Nephron progenitor cell (in vitro differentiated cells): ENCODE results near the gene KCTD8.

Source experiments
- DNase-seq: peaks from one replicate; pipeline ENCODE4 v3.0.0; 2021
- H3K27ac Mint-ChIP-seq: 2 replicates; pipeline ENCODE4 v1.8.0; 2021; ENCODE audit warnings: mild to moderate bottlenecking, moderate library complexity, mixed read lengths
- H3K27me3 Mint-ChIP-seq: 2 replicates; pipeline ENCODE4 v1.8.0; 2021; ENCODE audit warnings: mild to moderate bottlenecking, low read depth, mixed read lengths; ENCODE audit not compliant: poor library complexity
- H3K36me3 Mint-ChIP-seq: 2 replicates; pipeline ENCODE4 v1.8.0; 2021; ENCODE audit warnings: low read depth, mixed read lengths
- H3K4me1 Mint-ChIP-seq: 2 replicates; pipeline ENCODE4 v1.8.0; 2021; ENCODE audit warnings: mixed read lengths
- H3K4me3 Mint-ChIP-seq: 2 replicates; pipeline ENCODE4 v1.8.0; 2021; ENCODE audit warnings: mild to moderate bottlenecking, moderate library complexity, mixed read lengths
- H3K9me3 Mint-ChIP-seq: 2 replicates; pipeline ENCODE4 v1.8.0; 2021; ENCODE audit warnings: mild to moderate bottlenecking, moderate library complexity, mixed read lengths
- CTCF ChIP-seq: fragments of 200-600 bp; sonication (generic); IDR thresholded peaks from 2 replicates; pipeline ENCODE4 v1.5.0; 2021; ENCODE audit warnings: antibody characterized with exemption

Gene KCTD8

DNA sequence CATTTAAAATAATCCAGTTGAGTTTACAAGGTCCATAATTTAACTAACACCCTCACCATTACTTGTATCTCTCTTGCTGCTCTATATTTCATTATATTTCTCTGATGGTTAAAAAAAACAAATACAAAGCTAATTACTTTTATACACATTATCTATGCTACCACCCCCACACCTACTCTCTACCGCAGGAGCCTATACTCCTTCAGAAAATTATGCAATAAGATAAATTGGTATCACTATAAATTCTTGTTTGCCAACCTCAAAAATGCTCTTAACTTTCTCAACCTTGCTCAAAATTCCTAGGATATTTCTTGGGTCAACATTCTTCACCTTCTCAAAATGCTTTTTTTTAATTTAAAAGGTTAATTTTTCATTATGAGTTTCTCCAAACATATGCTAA is 282.7 kb downstream of the KCTD8 start:
- Mint-ChIP-seq H3K4me1 (no peaks in the 10 kb centered on the region), H3K36me3 (no peaks in the 10 kb centered on the region), H3K27ac (no peak overlapping the region), H3K27me3 (no peaks in the 10 kb centered on the region), H3K9me3 (peaks cover 6% of the 10 kb centered on the region), H3K4me3 (no peak overlapping the region)
- no peak for TF ChIP-seq CTCF
- no peak for DNase-seq

DNA sequence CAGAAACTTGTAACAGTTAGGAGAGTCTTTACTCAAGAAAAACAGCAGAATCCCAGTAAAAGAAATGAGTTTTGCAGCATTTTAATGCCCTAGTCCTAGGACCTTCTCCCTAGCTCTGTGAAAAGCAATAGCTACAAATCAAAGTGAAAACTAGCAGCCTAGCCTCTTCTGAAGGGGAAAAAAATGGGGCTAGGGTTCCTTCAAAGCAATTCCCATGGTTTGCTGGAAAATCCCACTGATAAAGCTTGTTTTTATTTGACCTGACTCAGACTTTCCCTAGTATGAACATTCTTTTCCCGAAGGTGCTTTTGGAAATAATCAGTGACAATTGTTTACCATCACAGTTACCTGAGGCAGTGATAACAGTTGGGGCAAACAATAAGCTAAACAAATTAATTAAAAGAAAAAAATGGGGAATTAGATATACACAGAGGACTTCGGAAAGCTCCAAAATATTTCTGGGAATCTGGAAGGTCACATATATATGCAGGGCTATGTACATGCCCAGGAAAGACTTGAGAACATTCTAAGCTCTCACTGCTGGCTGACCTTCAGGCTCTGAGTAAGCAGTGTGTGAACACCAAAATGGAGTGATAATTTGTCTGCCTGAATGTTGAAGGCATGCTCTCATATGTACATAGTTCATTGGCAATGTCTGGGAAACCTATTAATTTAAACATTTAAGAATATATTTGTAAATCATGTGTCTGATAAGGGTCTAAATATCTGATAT is 285.9 kb downstream of the KCTD8 start:
- Mint-ChIP-seq H3K4me3 (no peak overlapping the region), H3K4me1 (no peaks in the 10 kb centered on the region), H3K27me3 (no peaks in the 10 kb centered on the region), H3K9me3 (peaks cover 6% of the 10 kb centered on the region), H3K27ac (no peak overlapping the region), H3K36me3 (no peaks in the 10 kb centered on the region)
- no peak for DNase-seq
- no peak for TF ChIP-seq CTCF

DNA sequence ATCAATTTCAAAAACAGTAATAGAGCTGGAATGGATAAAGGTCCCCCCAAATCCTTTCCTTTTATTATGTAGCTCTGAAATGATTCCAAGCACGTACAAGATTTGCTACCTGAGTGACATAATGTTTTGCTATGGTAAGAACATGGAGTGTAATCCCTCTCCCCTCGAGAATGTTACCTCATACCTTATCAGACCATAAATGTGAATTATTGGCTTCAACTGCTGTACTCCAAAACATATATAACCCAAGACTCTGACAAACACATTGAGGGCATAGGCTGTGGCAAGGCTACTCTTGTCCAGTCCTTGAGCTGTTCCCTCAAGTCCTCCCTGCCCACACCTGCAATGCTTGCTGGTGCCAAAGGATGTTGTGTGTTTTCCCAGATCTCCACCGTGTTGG is 286.9 kb downstream of the KCTD8 start:
- H3K4me3 Mint-ChIP-seq, result no peak overlapping the region
- DNase-seq, result no peak
- H3K4me1 Mint-ChIP-seq, result no peaks in the 10 kb centered on the region
- peaks cover 2% of the 10 kb centered on the region for H3K9me3 Mint-ChIP-seq
- H3K27ac Mint-ChIP-seq, result no peak overlapping the region
- H3K27me3 Mint-ChIP-seq, result no peaks in the 10 kb centered on the region
- no peaks in the 10 kb centered on the region for H3K36me3 Mint-ChIP-seq
- no peak for TF ChIP-seq CTCF

DNA sequence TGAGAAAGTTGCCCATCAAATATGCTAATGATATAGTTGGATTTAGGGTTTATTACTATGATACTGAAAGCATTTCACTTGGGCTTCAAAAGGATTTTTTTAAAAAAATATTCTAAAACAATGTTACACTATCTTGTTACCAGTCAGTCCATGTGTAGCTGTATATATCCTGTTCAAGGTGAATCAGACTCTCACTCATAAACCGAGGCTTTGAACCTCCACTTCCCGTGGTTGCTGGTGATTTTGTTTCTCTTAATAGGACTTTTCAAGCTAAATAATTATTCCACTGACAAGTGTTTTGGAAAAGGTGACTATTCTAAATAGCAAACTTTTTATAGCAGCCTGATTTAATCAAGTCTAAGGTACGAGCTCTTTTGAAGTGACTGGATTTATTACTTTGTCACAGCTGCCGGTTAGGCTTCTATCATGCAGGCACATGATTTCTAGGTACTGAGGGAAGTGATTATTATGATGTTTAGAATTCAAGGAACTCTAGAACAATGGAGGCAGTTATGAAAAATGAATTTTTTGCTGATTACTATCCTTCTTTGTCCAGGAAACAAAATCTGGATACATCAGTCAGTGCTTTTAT is 287.7 kb downstream of the KCTD8 start:
- no peak overlapping the region for H3K4me3 Mint-ChIP-seq
- no peaks in the 10 kb centered on the region for H3K27me3 Mint-ChIP-seq
- no peaks in the 10 kb centered on the region for H3K4me1 Mint-ChIP-seq
- H3K36me3 Mint-ChIP-seq, result no peaks in the 10 kb centered on the region
- H3K27ac Mint-ChIP-seq, result no peak overlapping the region
- TF ChIP-seq CTCF, result no peak
- DNase-seq, result no peak
- no peaks in the 10 kb centered on the region for H3K9me3 Mint-ChIP-seq

DNA sequence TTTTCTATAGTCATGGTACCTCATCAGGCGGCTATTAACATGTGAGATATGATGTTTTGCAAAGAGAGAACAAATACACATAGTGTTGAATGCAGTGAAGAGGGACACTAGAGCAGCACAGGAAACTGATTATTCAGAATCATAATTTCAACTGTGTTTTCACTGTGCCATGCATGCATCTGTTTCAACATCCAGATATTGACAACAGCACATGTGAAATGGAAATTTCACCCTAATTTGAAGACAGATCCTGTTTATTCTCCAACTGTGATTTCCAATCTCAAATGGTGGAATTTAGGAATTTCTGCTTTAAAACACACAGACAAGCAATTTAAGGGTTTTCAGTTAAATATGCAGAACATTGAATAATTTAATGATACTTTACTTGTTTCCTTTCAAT is 288.6 kb downstream of the KCTD8 start:
- H3K9me3 Mint-ChIP-seq, result no peaks in the 10 kb centered on the region
- no peak for TF ChIP-seq CTCF
- H3K36me3 Mint-ChIP-seq, result no peaks in the 10 kb centered on the region
- DNase-seq, result no peak
- no peaks in the 10 kb centered on the region for H3K27me3 Mint-ChIP-seq
- no peaks in the 10 kb centered on the region for H3K4me1 Mint-ChIP-seq
- no peak overlapping the region for H3K27ac Mint-ChIP-seq
- no peak overlapping the region for H3K4me3 Mint-ChIP-seq
